Kidney epithelial cell (primary cell): Measurements from ENCODE around the gene ETS1. TPM values are rescaled to one million over a fixed set of nuclear protein-coding genes. Genes with fewer than 3 reads are reported as not detected.

Experiments used
- DNase-seq: peaks from one replicate; pipeline ENCODE4 v3.0.0-alpha.2; 2010; ENCODE audit warnings: low read depth
- H3K27me3 ChIP-seq: 2 replicates; pipeline ENCODE4 v1.6.0; 2011; ENCODE audit warnings: low read length; ENCODE audit not compliant: control insufficient read depth, insufficient read depth
- H3K36me3 ChIP-seq: 2 replicates; pipeline ENCODE4 v1.5.1; 2011; ENCODE audit warnings: low read length; ENCODE audit not compliant: control insufficient read depth, insufficient read depth
- H3K4me3 ChIP-seq: 2 replicates; pipeline ENCODE4 v1.5.1; 2011; ENCODE audit warnings: low read depth, mild to moderate bottlenecking, control low read depth, low read length
- total RNA-seq: library from RNA; depleted of rRNA; stranded (reverse); fragments of >200 nt; gene quantifications from 2 replicates; pipeline ENCODE4 v1.2.3, GENCODE V29; 2015
- TF ChIP-seq, protein P1 (sequence below): IDR thresholded peaks from 2 replicates; pipeline ENCODE4 v1.5.1; 2011; ENCODE audit warnings: mild to moderate bottlenecking, moderate library complexity, low read length, control low read depth, inconsistent platforms; ENCODE audit not compliant: insufficient read depth, poor library complexity, severe bottlenecking

The ETS1 gene
- total RNA-seq, 1 donor from 2014 or later: 224 TPM

DNA sequence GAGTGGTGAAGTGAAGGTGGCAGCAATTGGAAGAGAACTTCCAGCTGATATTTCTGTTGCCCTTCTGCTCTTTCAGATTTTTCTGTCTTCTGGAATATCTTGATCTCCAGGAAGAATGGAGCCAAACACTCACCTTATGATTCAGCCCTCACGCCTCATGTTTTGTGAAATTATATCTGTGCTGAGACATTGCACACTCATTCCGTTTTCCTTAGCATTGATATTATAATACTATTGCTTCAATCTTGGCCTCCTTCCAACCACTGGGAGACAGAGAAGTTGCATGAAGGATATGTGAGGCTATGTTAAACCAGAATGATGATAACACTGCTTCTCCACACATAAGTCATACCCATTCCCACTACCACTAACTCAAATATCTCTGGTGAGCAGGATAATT, 177.9 kb downstream of the ETS1 start:
- Histone ChIP-seq H3K27me3 (no peaks in the 10 kb centered on the region), H3K36me3 (no peaks in the 10 kb centered on the region), H3K4me3 (no peak overlapping the region)
- TF ChIP-seq, protein P1, sequence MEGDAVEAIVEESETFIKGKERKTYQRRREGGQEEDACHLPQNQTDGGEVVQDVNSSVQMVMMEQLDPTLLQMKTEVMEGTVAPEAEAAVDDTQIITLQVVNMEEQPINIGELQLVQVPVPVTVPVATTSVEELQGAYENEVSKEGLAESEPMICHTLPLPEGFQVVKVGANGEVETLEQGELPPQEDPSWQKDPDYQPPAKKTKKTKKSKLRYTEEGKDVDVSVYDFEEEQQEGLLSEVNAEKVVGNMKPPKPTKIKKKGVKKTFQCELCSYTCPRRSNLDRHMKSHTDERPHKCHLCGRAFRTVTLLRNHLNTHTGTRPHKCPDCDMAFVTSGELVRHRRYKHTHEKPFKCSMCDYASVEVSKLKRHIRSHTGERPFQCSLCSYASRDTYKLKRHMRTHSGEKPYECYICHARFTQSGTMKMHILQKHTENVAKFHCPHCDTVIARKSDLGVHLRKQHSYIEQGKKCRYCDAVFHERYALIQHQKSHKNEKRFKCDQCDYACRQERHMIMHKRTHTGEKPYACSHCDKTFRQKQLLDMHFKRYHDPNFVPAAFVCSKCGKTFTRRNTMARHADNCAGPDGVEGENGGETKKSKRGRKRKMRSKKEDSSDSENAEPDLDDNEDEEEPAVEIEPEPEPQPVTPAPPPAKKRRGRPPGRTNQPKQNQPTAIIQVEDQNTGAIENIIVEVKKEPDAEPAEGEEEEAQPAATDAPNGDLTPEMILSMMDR: no peak
- DNase-seq: no peak

Other genes starting within 250 kb of the ETS1 start
- 0.33 and 1.3 TPM in 2 replicates for gene FLI1, start 106.5 kb upstream of the ETS1 start, total RNA-seq